Kidney (tissue), 14 donors: ENCODE measurements around the gene RECK. TPM values are rescaled to one million over a fixed set of nuclear protein-coding genes. Genes with fewer than 3 reads are reported as not detected.

Experiments used
- DNase-seq, 5 donors: peaks; one replicate each; pipeline ENCODE4 v3.0.0-alpha.2; 2013 to 2020
- FAIRE-seq: peaks from 2 replicates; lab custom pipeline; 2012; peaks lifted over from hg19 to GRCh38; lab: Jason Lieb, UNC
- H3K27ac ChIP-seq, 2 donors: one replicate each; pipeline ENCODE4 v1.7.0; 2013; ENCODE audit warnings: low read depth in 2 of 2, low read length in 2 of 2, inconsistent platforms in 1 of 2
- H3K27me3 ChIP-seq: one replicate; pipeline ENCODE4 v1.7.1; 2013; ENCODE audit warnings: low read length, inconsistent platforms; ENCODE audit not compliant: control insufficient read depth, insufficient read depth
- H3K36me3 ChIP-seq, 3 donors: one replicate each; pipeline versions ENCODE4 v1.7.0 to v1.7.1; 2013; ENCODE audit warnings: low read length in 3 of 3, control low read depth in 1 of 3, inconsistent platforms in 1 of 3; ENCODE audit not compliant: insufficient read depth in 3 of 3, control insufficient read depth in 2 of 3
- H3K4me1 ChIP-seq, 3 donors: one replicate each; pipeline versions ENCODE4 v1.7.0 to v1.7.1; 2013; ENCODE audit warnings: low read length in 3 of 3, inconsistent platforms in 1 of 3, low read depth in 1 of 3; ENCODE audit not compliant: control insufficient read depth in 2 of 3, insufficient read depth in 2 of 3
- H3K4me3 ChIP-seq, 3 donors: one replicate each; pipeline versions ENCODE4 v1.7.0 to v1.8.1; 2013; ENCODE audit warnings: low read length in 3 of 3, control low read depth in 1 of 3, inconsistent platforms in 1 of 3
- H3K9ac ChIP-seq, 3 donors: one replicate each; pipeline versions ENCODE4 v1.7.0 to v1.7.1; 2013; ENCODE audit warnings: low read length in 3 of 3, control low read depth in 1 of 3, inconsistent platforms in 1 of 3
- H3K9me3 ChIP-seq, 3 donors: one replicate each; pipeline versions ENCODE4 v1.7.0 to v1.7.1; 2013; ENCODE audit warnings: low read length in 3 of 3, control low read depth in 1 of 3, inconsistent platforms in 1 of 3; ENCODE audit not compliant: control insufficient read depth in 2 of 3, insufficient read depth in 1 of 3
- intact Hi-C: fragments of 100-400 bp; cut with DNase I; formaldehyde crosslinking; loops from one replicate; pipeline ENCODE4 v1.11.1; 2022
- polyA plus RNA-seq: library from polyadenylated mRNA; stranded (reverse); fragments of 350-450 nt; fragmentation: Illumina TruSeq; extraction: RNeasy Lipid Tissue Mini Kit (QIAGEN cat#74804); gene quantifications from one replicate; pipeline ENCODE4 v1.2.3, GENCODE V29; 2014; ENCODE audit warnings: low read depth, low replicate concordance; ENCODE audit not compliant: insufficient read depth
- total RNA-seq: library from RNA; stranded (reverse); fragmentation: NEBNext Ultra II Directional; extraction: Animal tissue kit (Norgen Biotek cat#: 25700); gene quantifications from one replicate; pipeline ENCODE4 v1.2.1, GENCODE V29; 2021
- TF ChIP-seq, protein P1 (sequence below): IDR thresholded peaks from 3 replicates; pipeline ENCODE4 v1.5.1; 2012; ENCODE audit warnings: mild to moderate bottlenecking, moderate library complexity, borderline replicate concordance; ENCODE audit not compliant: insufficient read depth; ENCODE audit errors: extremely low read depth
- donor health status: control.
- donor health status: control.
- donor health status: control.
- donor health status: control.
- donor health status: control.
- donor health status: DM: yes; HTN: yes; CAD: no.
- donor health status: Normal renal cell carcinoma (clear cell type).

The RECK gene
- total and polyA plus RNA-seq, 2 donors from 2014 or later: 4.5 to 10.4 TPM

DNA sequence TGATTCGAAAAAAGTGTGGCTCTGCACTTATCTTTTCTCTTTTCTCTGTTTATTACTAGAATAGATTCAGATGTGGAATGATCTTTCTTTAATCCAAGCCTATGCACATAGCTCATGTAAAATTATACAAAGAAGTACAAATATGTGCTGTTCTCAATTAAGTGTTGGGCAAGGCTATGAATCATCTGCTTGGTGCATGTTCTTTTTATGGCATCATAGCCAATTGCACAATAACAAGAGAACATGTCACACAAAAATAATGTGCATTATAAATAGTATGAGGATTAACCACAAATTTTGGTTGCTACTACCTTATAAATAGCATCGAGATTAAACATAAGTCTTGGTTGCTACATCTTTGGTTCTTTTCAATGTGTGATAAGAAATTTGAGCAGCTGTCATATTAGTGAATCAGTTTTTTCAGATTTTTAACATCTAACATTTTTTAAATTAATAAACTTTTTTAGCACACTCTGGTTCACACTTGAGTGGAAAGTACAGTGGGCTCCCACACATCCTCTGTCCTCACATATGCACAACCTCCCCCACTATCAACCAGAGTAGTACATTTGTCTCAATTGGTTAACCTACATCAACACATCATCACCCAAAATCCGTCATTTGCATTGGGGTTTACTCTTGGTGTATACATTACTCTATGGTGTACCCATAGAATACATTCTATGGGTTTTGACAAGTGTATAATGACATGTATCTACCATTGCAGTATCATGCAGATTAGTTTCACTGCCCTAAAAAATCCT is 6.8 kb upstream of the RECK start:
- FAIRE-seq: peak; percentile 33
- Histone ChIP-seq H3K9me3 (no peaks in the 10 kb centered on the region), H3K36me3 (no peaks in the 10 kb centered on the region), H3K9ac (no peak overlapping the region), H3K4me1 (no peaks in the 10 kb centered on the region), H3K4me3 (no peak overlapping the region), H3K27me3 (no peaks in the 10 kb centered on the region), H3K27ac (no peak overlapping the region)
- DNase-seq: no peak
- TF ChIP-seq, protein P1, sequence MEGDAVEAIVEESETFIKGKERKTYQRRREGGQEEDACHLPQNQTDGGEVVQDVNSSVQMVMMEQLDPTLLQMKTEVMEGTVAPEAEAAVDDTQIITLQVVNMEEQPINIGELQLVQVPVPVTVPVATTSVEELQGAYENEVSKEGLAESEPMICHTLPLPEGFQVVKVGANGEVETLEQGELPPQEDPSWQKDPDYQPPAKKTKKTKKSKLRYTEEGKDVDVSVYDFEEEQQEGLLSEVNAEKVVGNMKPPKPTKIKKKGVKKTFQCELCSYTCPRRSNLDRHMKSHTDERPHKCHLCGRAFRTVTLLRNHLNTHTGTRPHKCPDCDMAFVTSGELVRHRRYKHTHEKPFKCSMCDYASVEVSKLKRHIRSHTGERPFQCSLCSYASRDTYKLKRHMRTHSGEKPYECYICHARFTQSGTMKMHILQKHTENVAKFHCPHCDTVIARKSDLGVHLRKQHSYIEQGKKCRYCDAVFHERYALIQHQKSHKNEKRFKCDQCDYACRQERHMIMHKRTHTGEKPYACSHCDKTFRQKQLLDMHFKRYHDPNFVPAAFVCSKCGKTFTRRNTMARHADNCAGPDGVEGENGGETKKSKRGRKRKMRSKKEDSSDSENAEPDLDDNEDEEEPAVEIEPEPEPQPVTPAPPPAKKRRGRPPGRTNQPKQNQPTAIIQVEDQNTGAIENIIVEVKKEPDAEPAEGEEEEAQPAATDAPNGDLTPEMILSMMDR: no peak
- intact Hi-C loops: no loop called here

GRCh38 chr9:36030871-36031270 is 5.8 kb upstream of the RECK start:
- no peaks in the 10 kb centered on the region for H3K9me3 ChIP-seq
- intact Hi-C loops: no loop called here
- no peak overlapping the region for H3K4me3 ChIP-seq
- FAIRE-seq (no peak), DNase-seq (no peak)
- H3K9ac ChIP-seq: no peak overlapping the region
- TF ChIP-seq, protein P1: no peak
- H3K27ac ChIP-seq: no peak overlapping the region
- H3K4me1 ChIP-seq: no peaks in the 10 kb centered on the region
- no peaks in the 10 kb centered on the region for H3K27me3 ChIP-seq
- H3K36me3 ChIP-seq: no peaks in the 10 kb centered on the region

DNA sequence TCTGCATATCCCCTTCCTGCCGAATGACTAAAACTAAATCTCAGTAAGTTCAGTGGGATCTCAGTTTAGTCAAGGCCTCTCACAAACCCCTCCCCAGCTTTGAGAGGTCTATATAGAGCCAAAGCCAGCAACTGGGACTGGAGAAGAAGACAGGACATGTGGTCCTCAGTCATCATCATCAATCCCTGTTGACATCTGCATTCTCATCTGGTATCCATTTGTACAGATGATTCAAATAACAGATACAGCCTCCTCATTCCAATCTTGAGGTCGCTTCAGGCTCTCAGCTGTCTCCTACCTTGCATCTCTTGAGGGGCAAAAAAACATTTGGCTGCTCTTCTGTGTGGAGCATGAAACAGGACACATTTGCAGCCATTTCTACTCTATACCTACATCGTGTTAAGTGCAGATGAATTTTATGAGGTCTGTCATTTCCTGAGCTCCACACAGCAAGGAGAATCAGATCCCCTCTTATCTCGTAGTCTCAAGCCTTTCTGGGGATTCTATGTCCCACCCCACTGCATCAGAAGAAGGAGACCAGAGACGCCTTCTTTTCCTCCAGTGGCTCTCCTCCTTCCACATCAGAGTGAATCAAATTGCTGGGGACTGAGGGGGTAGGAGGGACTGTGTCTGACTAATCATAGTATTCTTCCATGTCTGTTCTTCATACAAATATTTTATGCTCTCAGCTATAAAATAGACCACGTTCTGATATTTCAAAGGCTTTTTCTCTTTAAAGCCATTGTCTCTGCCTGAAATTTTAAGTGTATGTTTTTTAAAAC is 4.7 kb upstream of the RECK start:
- FAIRE-seq (no peak), DNase-seq (no peak)
- H3K4me1 ChIP-seq: peaks cover 0 to 3% (median 0%) of the 10 kb centered on the region in 3 donors
- intact Hi-C loops: no loop called here
- no peaks in the 10 kb centered on the region for H3K9me3 ChIP-seq
- no peaks in the 10 kb centered on the region for H3K36me3 ChIP-seq
- TF ChIP-seq, protein P1: no peak
- H3K9ac ChIP-seq: no peak overlapping the region
- H3K27ac ChIP-seq: no peak overlapping the region
- no peaks in the 10 kb centered on the region for H3K27me3 ChIP-seq
- H3K4me3 ChIP-seq: no peak overlapping the region
